ENCODE results near the gene KLHL25. TPM values are rescaled to one million over a fixed set of nuclear protein-coding genes. Genes with fewer than 3 reads are reported as not detected.

The KLHL25 gene
- total RNA-seq, 1 donor from 2014 or later = 2.0 TPM

GRCh38 chr15:85722374-85723152, 72.2 kb downstream of the KLHL25 start:
- ATAC-seq (ENCODE audit: low read depth) (no peak), DNase-seq (no peak)
- no peaks in the 10 kb centered on the region for H3K27me3 Mint-ChIP-seq
- no peak overlapping the region for H3K27ac Mint-ChIP-seq
- no peaks in the 10 kb centered on the region for H3K9me3 Mint-ChIP-seq
- CTCF ChIA-PET = no interaction called here
- H3K4me3 Mint-ChIP-seq = no peak overlapping the region
- intact Hi-C loops (cut with micrococcal nuclease) = loop anchor here (5.0 kb wide), 1 partner anchor 35 kb away; no protein-coding TSS in a partner anchor
- peaks cover 97% of the 10 kb centered on the region for H3K36me3 Mint-ChIP-seq (ENCODE audit: low read depth)
- H3K4me1 Mint-ChIP-seq = peaks cover 29% of the 10 kb centered on the region
- TF ChIP-seq CTCF (IDR thresholded peaks at IDR 0.05) = no peak
- POLR2A ChIA-PET = no interaction called here

- no peak for DNase-seq
- ChIA-PET POLR2A (interaction anchor here (2.0 to 2.4 kb wide), 2 partner anchors 27 to 29 kb away, joined by 5 to 11 read pairs; no protein-coding TSS in a partner anchor), CTCF (no interaction called here)
- H3K36me3 Mint-ChIP-seq (ENCODE audit: low read depth) = peaks cover 97% of the 10 kb centered on the region
- H3K27ac Mint-ChIP-seq = peak overlapping the region; percentile 81
- H3K9me3 Mint-ChIP-seq = no peaks in the 10 kb centered on the region
- intact Hi-C loops (cut with micrococcal nuclease) = no loop called here
- no peak for ATAC-seq (ENCODE audit: low read depth)
- H3K4me1 Mint-ChIP-seq = peaks cover 49% of the 10 kb centered on the region
- no peak for TF ChIP-seq CTCF (IDR thresholded peaks at IDR 0.05)
- no peaks in the 10 kb centered on the region for H3K27me3 Mint-ChIP-seq
- no peak overlapping the region for H3K4me3 Mint-ChIP-seq
Measured at GRCh38 chr15:85718981-85719380, 75.7 kb downstream of the KLHL25 start.

- no peak for TF ChIP-seq CTCF (IDR thresholded peaks at IDR 0.05)
- Mint-ChIP-seq H3K4me3 (no peak overlapping the region), H3K9me3 (no peaks in the 10 kb centered on the region), H3K27me3 (no peaks in the 10 kb centered on the region), H3K36me3 (ENCODE audit: low read depth) (peaks cover 98% of the 10 kb centered on the region), H3K4me1 (peaks cover 49% of the 10 kb centered on the region), H3K27ac (peak overlapping the region; percentile 81)
- intact Hi-C loops (cut with micrococcal nuclease) = no loop called here
- ChIA-PET POLR2A (interaction anchor here (2.0 to 2.4 kb wide), 2 partner anchors 27 to 29 kb away, joined by 5 to 11 read pairs; no protein-coding TSS in a partner anchor), CTCF (no interaction called here)
- ATAC-seq (ENCODE audit: low read depth) (peak; percentile 61), DNase-seq (no peak)
Measured at GRCh38 chr15:85718271-85718971, 76.3 kb downstream of the KLHL25 start.

- H3K27ac Mint-ChIP-seq = peak overlapping the region; percentile 81
- POLR2A ChIA-PET = no interaction called here
- H3K4me1 Mint-ChIP-seq = peaks cover 52% of the 10 kb centered on the region
Measured at GRCh38 chr15:85717212-85717611, 77.5 kb downstream of the KLHL25 start.

More at GRCh38 chr15:85717212-85717611, 77.5 kb downstream of the KLHL25 start:
- Mint-ChIP-seq H3K9me3 (no peaks in the 10 kb centered on the region), H3K27me3 (no peaks in the 10 kb centered on the region), H3K4me3 (no peak overlapping the region), H3K36me3 (ENCODE audit: low read depth) (peaks cover 97% of the 10 kb centered on the region)
- intact Hi-C loops (cut with micrococcal nuclease) = no loop called here
- no peak for DNase-seq
- TF ChIP-seq CTCF (IDR thresholded peaks at IDR 0.05) = no peak
- no peak for ATAC-seq (ENCODE audit: low read depth)
- CTCF ChIA-PET = no interaction called here

Data from activated B cell treated with CpG ODN at 0.5 μM for 24 hours (primary cell).